ENCODE measurements around the gene B4GALNT1. TPM values are rescaled to one million over a fixed set of nuclear protein-coding genes. Genes with fewer than 3 reads are reported as not detected.

B4GALNT1 gene
- total RNA-seq, 2 experiments from 2014 or later: 1.4 to 1.8 TPM

- intact Hi-C loops (cut with micrococcal nuclease): loop anchor here (1.0 to 5.0 kb wide), 3 partner anchors 22 to 265 kb away; partner anchors contain the start of gene ARHGEF25
- Mint-ChIP-seq H3K27me3 (ENCODE audit: low read depth) (peaks cover 54% of the 10 kb centered on the region), H3K4me3 (peak overlapping the region; percentile 73), H3K4me1 (ENCODE audit: low read depth) (peaks cover 8% of the 10 kb centered on the region), H3K36me3 (ENCODE audit: low read depth) (no peaks in the 10 kb centered on the region), H3K27ac (no peak overlapping the region), H3K9me3 (no peaks in the 10 kb centered on the region)
- CTCF ChIA-PET: interaction anchor here (0.6 to 3.5 kb wide), 16 partner anchors 11 to 279 kb away, joined by 3 to 37 read pairs (median 4); no protein-coding TSS in a partner anchor
- peak; percentile 41 for DNase-seq
Measured at GRCh38 chr12:57632073-57632957, 686 bp downstream of the B4GALNT1 start.

GRCh38 chr12:57631566-57632072 lies 1.4 kb downstream of the B4GALNT1 start:
- intact Hi-C loops (cut with micrococcal nuclease): loop anchor here (1.0 to 5.0 kb wide), 3 partner anchors 21 to 266 kb away; partner anchors contain the start of gene ARHGEF25
- H3K4me3 Mint-ChIP-seq: peak overlapping the region; percentile 73
- no peaks in the 10 kb centered on the region for H3K36me3 Mint-ChIP-seq (ENCODE audit: low read depth)
- no peaks in the 10 kb centered on the region for H3K9me3 Mint-ChIP-seq
- no peak overlapping the region for H3K27ac Mint-ChIP-seq
- H3K4me1 Mint-ChIP-seq (ENCODE audit: low read depth): peaks cover 12% of the 10 kb centered on the region
- CTCF ChIA-PET: interaction anchor here (0.8 to 3.5 kb wide), 8 partner anchors 9 to 56 kb away, joined by 3 to 37 read pairs (median 4); no protein-coding TSS in a partner anchor
- peaks cover 59% of the 10 kb centered on the region for H3K27me3 Mint-ChIP-seq (ENCODE audit: low read depth)
- no peak for DNase-seq

- H3K4me3 Mint-ChIP-seq: no peak overlapping the region
- peaks cover 65% of the 10 kb centered on the region for H3K27me3 Mint-ChIP-seq (ENCODE audit: low read depth)
- no peak overlapping the region for H3K27ac Mint-ChIP-seq
- intact Hi-C loops (cut with micrococcal nuclease): loop anchor here (5.0 kb wide), 1 partner anchor 266 kb away; no protein-coding TSS in a partner anchor
- no peaks in the 10 kb centered on the region for H3K9me3 Mint-ChIP-seq
- no peaks in the 10 kb centered on the region for H3K36me3 Mint-ChIP-seq (ENCODE audit: low read depth)
- CTCF ChIA-PET: interaction anchor here (0.8 to 2.2 kb wide), 9 partner anchors 9 to 57 kb away, joined by 3 to 6 read pairs (median 3); no protein-coding TSS in a partner anchor
- H3K4me1 Mint-ChIP-seq (ENCODE audit: low read depth): peaks cover 12% of the 10 kb centered on the region
- DNase-seq: no peak
Measured at GRCh38 chr12:57630891-57631433, 2.0 kb downstream of the B4GALNT1 start.

GRCh38 chr12:57629897-57630471 lies 3.0 kb downstream of the B4GALNT1 start:
- intact Hi-C loops (cut with micrococcal nuclease): loop anchor here (5.0 kb wide), 1 partner anchor 267 kb away; no protein-coding TSS in a partner anchor
- Mint-ChIP-seq H3K36me3 (ENCODE audit: low read depth) (no peaks in the 10 kb centered on the region), H3K9me3 (no peaks in the 10 kb centered on the region), H3K27ac (no peak overlapping the region), H3K4me1 (ENCODE audit: low read depth) (peaks cover 12% of the 10 kb centered on the region), H3K27me3 (ENCODE audit: low read depth) (peaks cover 71% of the 10 kb centered on the region), H3K4me3 (no peak overlapping the region)
- CTCF ChIA-PET: interaction anchor here (0.7 to 2.2 kb wide), 7 partner anchors 8 to 47 kb away, joined by 3 to 6 read pairs (median 4); no protein-coding TSS in a partner anchor
- no peak for DNase-seq

- Mint-ChIP-seq H3K4me1 (ENCODE audit: low read depth) (peaks cover 12% of the 10 kb centered on the region), H3K36me3 (ENCODE audit: low read depth) (no peaks in the 10 kb centered on the region), H3K27ac (no peak overlapping the region), H3K9me3 (no peaks in the 10 kb centered on the region), H3K4me3 (no peak overlapping the region), H3K27me3 (ENCODE audit: low read depth) (peaks cover 77% of the 10 kb centered on the region)
- no peak for DNase-seq
- CTCF ChIA-PET: interaction anchor here (1.3 to 5.3 kb wide), 6 partner anchors 9 to 170 kb away, joined by 3 to 41 read pairs (median 4); no protein-coding TSS in a partner anchor
- intact Hi-C loops (cut with micrococcal nuclease): no loop called here
Measured at GRCh38 chr12:57628280-57629191, 4.5 kb downstream of the B4GALNT1 start.

GRCh38 chr12:57627501-57628279 lies 5.3 kb downstream of the B4GALNT1 start:
- CTCF ChIA-PET: interaction anchor here (0.7 to 5.3 kb wide), 9 partner anchors 9 to 169 kb away, joined by 3 to 41 read pairs (median 4); no protein-coding TSS in a partner anchor
- intact Hi-C loops (cut with micrococcal nuclease): no loop called here
- Mint-ChIP-seq H3K4me3 (peak overlapping the region; percentile 15), H3K9me3 (no peaks in the 10 kb centered on the region), H3K4me1 (ENCODE audit: low read depth) (peaks cover 7% of the 10 kb centered on the region), H3K27me3 (ENCODE audit: low read depth) (peaks cover 79% of the 10 kb centered on the region), H3K36me3 (ENCODE audit: low read depth) (no peaks in the 10 kb centered on the region), H3K27ac (no peak overlapping the region)
- peak; percentile 59 for DNase-seq

GRCh38 chr12:57626921-57627445 lies 6.0 kb downstream of the B4GALNT1 start:
- peaks cover 84% of the 10 kb centered on the region for H3K27me3 Mint-ChIP-seq (ENCODE audit: low read depth)
- peaks cover 8% of the 10 kb centered on the region for H3K4me1 Mint-ChIP-seq (ENCODE audit: low read depth)
- H3K9me3 Mint-ChIP-seq: no peaks in the 10 kb centered on the region
- no peak for DNase-seq
- intact Hi-C loops (cut with micrococcal nuclease): no loop called here
- H3K36me3 Mint-ChIP-seq (ENCODE audit: low read depth): no peaks in the 10 kb centered on the region
- no peak overlapping the region for H3K4me3 Mint-ChIP-seq
- CTCF ChIA-PET: interaction anchor here (0.7 to 5.3 kb wide), 8 partner anchors 8 to 168 kb away, joined by 3 to 41 read pairs (median 4); no protein-coding TSS in a partner anchor
- H3K27ac Mint-ChIP-seq: no peak overlapping the region

- H3K4me3 Mint-ChIP-seq: no peak overlapping the region
- intact Hi-C loops (cut with micrococcal nuclease): no loop called here
- CTCF ChIA-PET: interaction anchor here (1.3 to 5.3 kb wide), 2 partner anchors 10 to 44 kb away, joined by 4 to 41 read pairs; no protein-coding TSS in a partner anchor
Measured at GRCh38 chr12:57626111-57626920, 6.7 kb downstream of the B4GALNT1 start.

GRCh38 chr12:57625261-57626032 lies 7.6 kb downstream of the B4GALNT1 start:
- no peak for DNase-seq
- intact Hi-C loops (cut with micrococcal nuclease): no loop called here
- peaks cover 85% of the 10 kb centered on the region for H3K27me3 Mint-ChIP-seq (ENCODE audit: low read depth)
- H3K36me3 Mint-ChIP-seq (ENCODE audit: low read depth): no peaks in the 10 kb centered on the region
- H3K27ac Mint-ChIP-seq: no peak overlapping the region
- CTCF ChIA-PET: interaction anchor here (1.0 to 5.3 kb wide), 4 partner anchors 9 to 43 kb away, joined by 3 to 41 read pairs (median 3); no protein-coding TSS in a partner anchor
- H3K4me1 Mint-ChIP-seq (ENCODE audit: low read depth): peaks cover 22% of the 10 kb centered on the region
- H3K4me3 Mint-ChIP-seq: no peak overlapping the region
- no peaks in the 10 kb centered on the region for H3K9me3 Mint-ChIP-seq

More at GRCh38 chr12:57626111-57626920, 6.7 kb downstream of the B4GALNT1 start:
- Mint-ChIP-seq H3K4me1 (ENCODE audit: low read depth) (peaks cover 13% of the 10 kb centered on the region), H3K36me3 (ENCODE audit: low read depth) (no peaks in the 10 kb centered on the region), H3K27me3 (ENCODE audit: low read depth) (peaks cover 85% of the 10 kb centered on the region), H3K9me3 (no peaks in the 10 kb centered on the region), H3K27ac (no peak overlapping the region)
- DNase-seq: no peak

All from activated naive CD4-positive, alpha-beta T cell treated with anti-CD3 and anti-CD28 coated beads for 36 hours (primary cell).